H9 (cell line): Measurements from ENCODE around the gene TMEM108. TPM values are rescaled to one million over a fixed set of nuclear protein-coding genes. Genes with fewer than 3 reads are reported as not detected.

Experiments used
- DNase-seq: peaks from one replicate; pipeline ENCODE4 v3.0.0-alpha.2; 2017
- H2AFZ ChIP-seq: one replicate; pipeline ENCODE4 v1.6.1; 2013; ENCODE audit warnings: mild to moderate bottlenecking, low read length, control low read depth, moderate library complexity
- H2AK5ac ChIP-seq: 2 replicates; pipeline ENCODE4 v1.6.1; 2013; ENCODE audit warnings: low read length, control low read depth, mixed read lengths; ENCODE audit not compliant: insufficient read length
- H2BK120ac ChIP-seq: one replicate; pipeline ENCODE4 v1.6.1; 2013; ENCODE audit warnings: low read depth, mild to moderate bottlenecking, low read length, control low read depth, inconsistent platforms; ENCODE audit not compliant: poor library complexity, severe bottlenecking
- H2BK12ac ChIP-seq: 2 replicates; pipeline ENCODE4 v1.6.1; 2013; ENCODE audit warnings: low read length, control low read depth, mixed read lengths, low read depth; ENCODE audit not compliant: insufficient read length
- H2BK15ac ChIP-seq: 2 replicates; pipeline ENCODE4 v1.6.1; 2013; ENCODE audit warnings: low read depth, low read length, control low read depth
- H2BK20ac ChIP-seq: one replicate; pipeline ENCODE4 v1.6.1; 2013; ENCODE audit warnings: low read depth, mild to moderate bottlenecking, low read length, control low read depth, inconsistent platforms; ENCODE audit not compliant: poor library complexity, severe bottlenecking
- H2BK5ac ChIP-seq: 2 replicates; pipeline ENCODE4 v1.6.1; 2013; ENCODE audit warnings: low read length, control low read depth, mixed read lengths; ENCODE audit not compliant: insufficient read length
- H3K14ac ChIP-seq: 2 replicates; pipeline ENCODE4 v1.6.1; 2013; ENCODE audit warnings: low read length, control low read depth; ENCODE audit not compliant: insufficient read depth
- H3K18ac ChIP-seq: 2 replicates; pipeline ENCODE4 v1.6.1; 2013; ENCODE audit warnings: low read depth, mild to moderate bottlenecking, mixed read lengths, low read length, control low read depth; ENCODE audit not compliant: insufficient read length
- H3K23ac ChIP-seq: 2 replicates; pipeline ENCODE4 v1.6.1; 2013; ENCODE audit warnings: low read length, control low read depth, mixed read lengths, low read depth; ENCODE audit not compliant: insufficient read length
- H3K23me2 ChIP-seq: 2 replicates; pipeline ENCODE4 v1.6.1; 2013; ENCODE audit warnings: low read depth, mild to moderate bottlenecking, mixed read lengths, low read length, control low read depth; ENCODE audit not compliant: insufficient read length, poor library complexity, severe bottlenecking
- H3K27ac ChIP-seq: 2 replicates; pipeline ENCODE4 v1.5.1; 2013; ENCODE audit warnings: low read length, control low read depth, mixed read lengths, low read depth; ENCODE audit not compliant: insufficient read length
- H3K27me3 ChIP-seq: 2 replicates; pipeline ENCODE4 v1.6.1; 2013; ENCODE audit warnings: low read length, control low read depth, inconsistent platforms; ENCODE audit not compliant: insufficient read depth
- H3K4ac ChIP-seq: 2 replicates; pipeline ENCODE4 v1.6.1; 2013; ENCODE audit warnings: low read depth, mild to moderate bottlenecking, control low read depth, inconsistent platforms, low read length, moderate library complexity
- H3K4me1 ChIP-seq: 2 replicates; pipeline ENCODE4 v1.6.1; 2013; ENCODE audit warnings: low read length, control low read depth, inconsistent platforms; ENCODE audit not compliant: insufficient read depth
- H3K4me2 ChIP-seq: 2 replicates; pipeline ENCODE4 v1.6.1; 2013; ENCODE audit warnings: low read length, control low read depth, mixed read lengths; ENCODE audit not compliant: insufficient read length, insufficient read depth
- H3K56ac ChIP-seq: 2 replicates; pipeline ENCODE4 v1.6.1; 2013; ENCODE audit warnings: low read depth, mild to moderate bottlenecking, mixed read lengths, low read length, control low read depth; ENCODE audit not compliant: insufficient read length
- H3K79me1 ChIP-seq: 2 replicates; pipeline ENCODE4 v1.6.1; 2013; ENCODE audit warnings: low read depth, mild to moderate bottlenecking, moderate library complexity, low read length, control low read depth, inconsistent platforms; ENCODE audit not compliant: insufficient read depth, poor library complexity, severe bottlenecking
- H3K79me2 ChIP-seq: 2 replicates; pipeline ENCODE4 v1.6.1; 2013; ENCODE audit warnings: low read length, control low read depth, inconsistent platforms; ENCODE audit not compliant: insufficient read depth
- H3K9ac ChIP-seq: 2 replicates; pipeline ENCODE4 v1.6.1; 2013; ENCODE audit warnings: low read length, control low read depth, mixed read lengths; ENCODE audit not compliant: insufficient read length; ENCODE audit errors: extremely low read depth
- H3K9me3 ChIP-seq: one replicate; pipeline ENCODE4 v1.6.1; 2013; ENCODE audit warnings: low read depth, low read length, inconsistent platforms; ENCODE audit not compliant: control insufficient read depth
- H3T11ph ChIP-seq: one replicate; pipeline ENCODE4 v1.6.1; 2013; ENCODE audit warnings: mild to moderate bottlenecking, low read length, control low read depth, inconsistent platforms
- H4K20me1 ChIP-seq: one replicate; pipeline ENCODE4 v1.6.1; 2013; ENCODE audit not compliant: control insufficient read depth, insufficient read length, insufficient read depth
- H4K5ac ChIP-seq: 2 replicates; pipeline ENCODE4 v1.6.1; 2013; ENCODE audit warnings: low read depth, mild to moderate bottlenecking, mixed read lengths, low read length, control low read depth; ENCODE audit not compliant: insufficient read length
- H4K8ac ChIP-seq: replicated peaks from 2 replicates; pipeline ENCODE4 v1.6.1; 2013; ENCODE audit warnings: low read length, control low read depth, mixed read lengths, low read depth; ENCODE audit not compliant: insufficient read length
- H4K91ac ChIP-seq: 2 replicates; pipeline ENCODE4 v1.6.1; 2013; ENCODE audit warnings: low read depth, mild to moderate bottlenecking, moderate library complexity, mixed read lengths, low read length, control low read depth; ENCODE audit not compliant: insufficient read length
- H3K27ac Mint-ChIP-seq, 3 experiments: 2 replicates in 2 of 3; 3 replicates in 1 of 3; pipeline ENCODE4 v1.8.0; 2020 to 2021; ENCODE audit warnings: mixed read lengths in 3 of 3, mild to moderate bottlenecking in 1 of 3, moderate library complexity in 1 of 3
- H3K27me3 Mint-ChIP-seq: 2 replicates; pipeline ENCODE4 v1.8.0; 2021; ENCODE audit warnings: low read depth, mild to moderate bottlenecking, moderate library complexity, mixed read lengths
- H3K36me3 Mint-ChIP-seq, 3 experiments: 2 replicates in 2 of 3; 3 replicates in 1 of 3; pipeline ENCODE4 v1.8.0; 2020 to 2021; ENCODE audit warnings: low read depth in 3 of 3, mixed read lengths in 3 of 3; ENCODE audit not compliant: insufficient read depth in 1 of 3
- H3K4me1 Mint-ChIP-seq, 2 experiments: 2 replicates each; pipeline ENCODE4 v1.8.0; 2020; ENCODE audit warnings: mixed read lengths in 2 of 2
- H3K4me3 Mint-ChIP-seq, 2 experiments: 2 replicates in 1 of 2; 3 replicates in 1 of 2; pipeline ENCODE4 v1.8.0; 2020 to 2021; ENCODE audit warnings: mild to moderate bottlenecking in 2 of 2, mixed read lengths in 2 of 2, moderate library complexity in 1 of 2
- H3K9me3 Mint-ChIP-seq, 2 experiments: 2 replicates in 1 of 2; 3 replicates in 1 of 2; pipeline ENCODE4 v1.8.0; 2020; ENCODE audit warnings: mild to moderate bottlenecking in 2 of 2, mixed read lengths in 2 of 2, moderate library complexity in 1 of 2
- CTCF ChIP-seq: fragments of 200-600 bp; sonication (generic); conservative IDR thresholded peaks from 3 replicates; pipeline ENCODE4 v1.8.0; 2021; ENCODE audit warnings: antibody characterized with exemption, mild to moderate bottlenecking
- WGBS: extraction: QIAGEN DNeasy Blood & Tissue Kit; methylation state at CpG from one replicate; pipeline ENCODE4 v1.1.7; 2013; ENCODE audit warnings: missing lambda C conversion rate, low lambda C conversion rate, mixed read lengths; ENCODE audit not compliant: insufficient read length; ENCODE audit errors: extremely low coverage; 5-methylcytosine and 5-hydroxymethylcytosine counted together
- total RNA-seq: library from RNA; stranded (reverse); gene quantifications from 2 replicates; pipeline ENCODE4 v1.2.1, GENCODE V29; 2021

TMEM108 gene
- total RNA-seq, 1 experiment from 2014 or later: 5.0 TPM

GRCh38 chr3:133439563-133439962, 401.4 kb downstream of the TMEM108 start:
- Histone ChIP-seq H3K4me1 (no peaks in the 10 kb centered on the region), H3K79me1 (no peaks in the 10 kb centered on the region), H2AK5ac (no peak overlapping the region), H4K8ac (no peak overlapping the region), H3K4me2 (no peak overlapping the region), H3K14ac (no peak overlapping the region), H2AFZ (no peak overlapping the region), H2BK20ac (no peak overlapping the region), H4K91ac (no peak overlapping the region), H3K9me3 (no peaks in the 10 kb centered on the region), H3K4ac (no peak overlapping the region), H3K27ac (no peak overlapping the region), H3K23me2 (no peaks in the 10 kb centered on the region), H4K20me1 (no peaks in the 10 kb centered on the region), H3K79me2 (no peaks in the 10 kb centered on the region), H2BK120ac (no peak overlapping the region), H3T11ph (no peak overlapping the region), H4K5ac (no peak overlapping the region), H2BK5ac (no peak overlapping the region), H3K9ac (no peak overlapping the region), H3K56ac (no peak overlapping the region), H3K18ac (no peak overlapping the region), H3K27me3 (no peaks in the 10 kb centered on the region), H3K23ac (no peak overlapping the region), H2BK12ac (no peak overlapping the region), H2BK15ac (no peak overlapping the region)
- no peak for TF ChIP-seq CTCF
- Mint-ChIP-seq H3K9me3 (peaks cover 4 to 6% of the 10 kb centered on the region in 2 experiments; a peak in 3 of 5 replicates), H3K4me3 (no peak overlapping the region), H3K27ac (no peak overlapping the region), H3K4me1 (no peaks in the 10 kb centered on the region), H3K27me3 (no peaks in the 10 kb centered on the region), H3K36me3 (no peaks in the 10 kb centered on the region)
- no CpG with 5 or more reads among the region's 2 CpGs for WGBS
- DNase-seq: no peak
